GM12875 (cell line): ENCODE data around the gene PMVK.
A peak's percentile ranks its signal among the peaks of the same experiment; 100 is the strongest.

Experiments
- H3K4me3 ChIP-seq: one replicate; pipeline ENCODE4 v1.5.1; 2011; ENCODE audit warnings: low read depth, low read length, control low read depth
- CTCF ChIP-seq: IDR thresholded peaks from 2 replicates; pipeline ENCODE4 v1.5.1; 2011; ENCODE audit warnings: low read depth, mild to moderate bottlenecking, control low read depth, inconsistent platforms, low read length, moderate library complexity, borderline replicate concordance; ENCODE audit not compliant: insufficient read depth

Gene PMVK

GRCh38 chr1:154964359-154964758 is 27.8 kb upstream of the PMVK start:
- TF ChIP-seq CTCF, result no peak
- no peak overlapping the region for H3K4me3 ChIP-seq

GRCh38 chr1:154963643-154964042 is 27.1 kb upstream of the PMVK start:
- no peak overlapping the region for H3K4me3 ChIP-seq
- no peak for TF ChIP-seq CTCF

GRCh38 chr1:154962795-154963330 is 26.3 kb upstream of the PMVK start:
- H3K4me3 ChIP-seq, result peak overlapping the region; percentile 99

GRCh38 chr1:154962156-154962749 is 25.7 kb upstream of the PMVK start:
- TF ChIP-seq CTCF, result no peak
- H3K4me3 ChIP-seq, result peak overlapping the region; percentile 99

More at GRCh38 chr1:154962795-154963330, 26.3 kb upstream of the PMVK start:
- TF ChIP-seq CTCF, result no peak

GRCh38 chr1:154961207-154962155 is 25.0 kb upstream of the PMVK start, which contains the start of gene PYGO2:
PYGO2 (minus strand) TSS chr1:154961782; CDS start chr1:154961576, 206 bp downstream.
- H3K4me3 ChIP-seq, result peak within 1 kb of the TSS; percentile 99
- TF ChIP-seq CTCF, result peak; percentile 65; the same call in 1 of the 2 replicates

GRCh38 chr1:154960446-154961136 is 24.1 kb upstream of the PMVK start:
- no peak for TF ChIP-seq CTCF
- H3K4me3 ChIP-seq, result peak overlapping the region; percentile 99
